GM12801 (cell line): ENCODE results near the gene SORBS2.

Source experiments
- CTCF ChIP-seq: IDR thresholded peaks from one replicate; pipeline ENCODE4 v1.5.1; 2011; ENCODE audit warnings: control low read depth; ENCODE audit not compliant: insufficient read length; ENCODE audit errors: extremely low read depth

SORBS2 gene

GRCh38 chr4:185716577-185717376, 95.2 kb downstream of the SORBS2 start:
- no peak for TF ChIP-seq CTCF

DNA sequence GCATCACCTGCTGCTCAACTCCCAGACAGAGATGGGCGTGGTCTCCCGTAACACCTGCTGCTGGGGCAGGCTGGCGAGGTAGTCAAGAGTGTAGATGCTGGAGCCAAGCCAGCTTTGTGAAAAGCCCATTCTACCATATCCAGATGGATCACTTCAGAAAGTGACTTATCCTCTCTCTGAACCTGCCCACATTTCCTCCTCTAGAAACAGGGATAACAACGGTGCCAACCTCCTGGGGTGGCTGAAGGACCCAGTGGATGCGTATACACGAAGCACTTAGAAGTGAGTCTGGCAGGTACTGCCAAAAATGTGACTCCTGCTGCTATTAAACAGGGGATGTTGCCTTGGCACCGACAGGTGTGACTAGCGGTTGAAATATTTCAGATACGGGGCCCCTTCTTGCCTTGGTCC, 95.8 kb downstream of the SORBS2 start:
- no peak for TF ChIP-seq CTCF

DNA sequence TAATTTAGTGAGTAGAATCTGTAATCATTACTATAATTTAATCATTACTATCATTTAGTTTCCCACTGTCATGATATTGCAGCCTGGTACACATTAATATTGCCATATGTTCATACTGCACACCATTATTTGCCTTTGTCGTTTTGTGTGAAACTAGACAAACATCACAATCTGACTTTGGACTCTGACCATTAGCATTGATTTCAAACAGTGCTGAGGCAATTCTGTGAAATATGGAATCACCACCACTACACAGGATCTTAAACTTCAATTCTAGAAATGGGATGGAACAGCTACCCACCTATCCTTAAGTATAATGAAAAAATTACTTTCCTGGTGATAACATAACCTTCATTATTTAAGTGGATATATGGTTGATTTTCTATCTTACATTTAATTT, 98.3 kb downstream of the SORBS2 start:
- no peak for TF ChIP-seq CTCF

- no peak for TF ChIP-seq CTCF
These were observed 98.7 kb downstream of the SORBS2 start for GRCh38 chr4:185713272-185713671.

GRCh38 chr4:185712350-185713024, 99.5 kb downstream of the SORBS2 start:
- no peak for TF ChIP-seq CTCF

DNA sequence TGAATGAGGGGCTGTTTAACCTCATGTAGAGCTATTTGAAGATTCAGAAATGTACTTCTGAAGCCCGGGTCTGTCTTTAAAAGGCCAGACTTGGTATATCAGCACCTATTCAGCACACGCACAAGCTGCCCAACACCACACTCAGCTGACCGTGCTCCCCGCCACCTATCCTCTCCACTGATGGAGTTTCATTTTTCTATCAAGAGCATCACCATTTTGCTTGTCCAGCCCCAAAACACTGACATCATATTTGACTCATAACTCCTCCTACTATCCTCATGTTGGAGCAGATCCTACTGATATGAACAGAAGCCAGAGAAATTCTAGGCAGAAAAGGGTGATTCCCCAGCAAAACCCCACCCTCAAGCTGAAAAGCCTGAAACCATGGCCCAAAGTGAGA, 100.3 kb downstream of the SORBS2 start:
- no peak for TF ChIP-seq CTCF

DNA sequence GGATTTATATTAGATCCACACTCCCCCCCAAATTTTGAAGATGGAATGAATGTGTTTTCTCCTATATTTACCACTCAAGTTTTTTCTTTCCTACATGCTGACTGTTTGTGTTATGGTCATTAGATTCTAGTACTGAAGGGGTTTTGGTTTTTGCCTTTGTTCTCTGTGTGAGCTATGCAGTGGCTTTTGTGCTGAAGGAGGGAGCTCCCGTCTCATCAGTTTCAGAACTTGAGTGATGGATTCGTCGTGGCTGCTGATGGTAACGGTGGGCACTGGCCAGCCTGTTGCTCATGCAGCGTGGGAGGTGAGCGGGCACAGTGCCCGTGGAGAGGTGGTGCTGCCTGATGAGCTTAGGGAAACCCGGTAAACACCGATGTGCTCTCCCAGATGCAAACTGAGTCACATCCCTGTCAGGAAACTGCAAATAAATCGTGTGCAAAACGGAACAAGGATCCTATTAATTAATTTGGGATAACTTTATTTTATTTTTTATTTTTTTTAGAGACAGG, 101.5 kb downstream of the SORBS2 start:
- no peak for TF ChIP-seq CTCF
